Epithelial cell of proximal tubule (primary cell): Measurements from ENCODE around the gene ACAD11. TPM values are rescaled to one million over a fixed set of nuclear protein-coding genes. Genes with fewer than 3 reads are reported as not detected.
"Not testable (repeated sequence)": the region's sequence is repeated elsewhere in the genome, so short reads cannot be mapped to it uniquely, and the experiment has no call there.

Source experiments
- DNase-seq: peaks from one replicate; pipeline ENCODE4 v3.0.0-alpha.2; 2011; ENCODE audit warnings: low read depth
- H3K4me3 ChIP-seq: 2 replicates; pipeline ENCODE4 v1.5.1; 2011; ENCODE audit warnings: low read depth, mild to moderate bottlenecking, low read length
- CTCF ChIP-seq: conservative IDR thresholded peaks from 2 replicates; pipeline ENCODE4 v1.5.1; 2012; ENCODE audit warnings: low read depth, mild to moderate bottlenecking, low read length
- total RNA-seq: library from RNA; depleted of rRNA; stranded (reverse); fragments of >200 nt; gene quantifications from 2 replicates; pipeline ENCODE4 v1.2.3, GENCODE V29; 2015

Gene ACAD11
- total RNA-seq, 1 donor from 2014 or later, result 18.6 TPM

DNA sequence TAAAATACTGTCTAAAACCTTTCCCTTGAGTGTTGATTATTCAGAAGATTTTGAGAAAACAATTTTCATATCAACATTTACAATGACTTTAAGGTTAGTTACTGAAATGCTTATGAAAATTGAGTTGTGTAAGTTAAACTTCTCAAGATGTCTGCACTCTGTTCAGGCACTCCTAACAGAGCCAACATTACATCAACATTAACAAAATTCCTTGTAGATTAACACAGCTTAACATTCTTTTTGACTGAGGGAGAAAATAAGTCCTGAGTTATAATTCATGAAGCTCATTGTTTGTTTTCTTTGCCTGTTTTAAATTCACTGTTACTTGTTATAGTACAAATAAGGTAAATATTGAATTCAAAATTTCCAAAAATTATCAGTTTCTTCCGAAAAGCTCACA is 53.5 kb downstream of the ACAD11 start:
- no peak for DNase-seq
- no peak overlapping the region for H3K4me3 ChIP-seq
- TF ChIP-seq CTCF, result no peak

- DNase-seq, result no peak
- no peak overlapping the region for H3K4me3 ChIP-seq
- no peak for TF ChIP-seq CTCF
Measured at GRCh38 chr3:132605374-132605792, 54.2 kb downstream of the ACAD11 start.

DNA sequence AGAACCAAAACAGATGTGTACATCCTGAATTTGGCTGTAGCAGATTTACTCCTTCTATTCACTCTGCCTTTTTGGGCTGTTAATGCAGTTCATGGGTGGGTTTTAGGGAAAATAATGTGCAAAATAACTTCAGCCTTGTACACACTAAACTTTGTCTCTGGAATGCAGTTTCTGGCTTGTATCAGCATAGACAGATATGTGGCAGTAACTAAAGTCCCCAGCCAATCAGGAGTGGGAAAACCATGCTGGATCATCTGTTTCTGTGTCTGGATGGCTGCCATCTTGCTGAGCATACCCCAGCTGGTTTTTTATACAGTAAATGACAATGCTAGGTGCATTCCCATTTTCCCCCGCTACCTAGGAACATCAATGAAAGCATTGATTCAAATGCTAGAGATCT is 59.0 kb downstream of the ACAD11 start:
- DNase-seq, H3K4me3 ChIP-seq: not testable (repeated sequence)

DNA sequence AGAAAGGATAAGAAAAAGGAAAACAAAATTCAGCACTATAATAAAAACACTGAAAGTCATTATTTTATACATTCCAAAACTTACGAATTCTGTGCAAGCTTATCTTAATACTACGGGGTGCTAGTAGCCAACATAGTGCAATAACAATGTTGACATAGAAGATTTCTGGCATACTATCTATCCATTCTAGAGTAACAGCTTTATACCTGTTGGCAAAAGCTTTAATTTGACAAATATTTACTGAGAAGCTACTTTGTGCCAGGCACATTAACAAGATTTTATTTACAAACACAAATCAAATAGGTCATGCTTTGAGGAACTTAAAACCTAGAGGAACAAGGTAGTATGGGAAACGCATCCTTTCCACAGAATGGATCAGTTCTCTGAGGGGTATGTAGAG is 61.4 kb downstream of the ACAD11 start:
- H3K4me3 ChIP-seq, result no peak overlapping the region

GRCh38 chr3:132597660-132598059 is 61.9 kb downstream of the ACAD11 start:
- no peak for DNase-seq
- no peak for TF ChIP-seq CTCF
- H3K4me3 ChIP-seq, result peak overlapping the region; percentile 2

More for the DNA sequence above, 61.4 kb downstream of the ACAD11 start:
- DNase-seq, result no peak
- no peak for TF ChIP-seq CTCF

DNA sequence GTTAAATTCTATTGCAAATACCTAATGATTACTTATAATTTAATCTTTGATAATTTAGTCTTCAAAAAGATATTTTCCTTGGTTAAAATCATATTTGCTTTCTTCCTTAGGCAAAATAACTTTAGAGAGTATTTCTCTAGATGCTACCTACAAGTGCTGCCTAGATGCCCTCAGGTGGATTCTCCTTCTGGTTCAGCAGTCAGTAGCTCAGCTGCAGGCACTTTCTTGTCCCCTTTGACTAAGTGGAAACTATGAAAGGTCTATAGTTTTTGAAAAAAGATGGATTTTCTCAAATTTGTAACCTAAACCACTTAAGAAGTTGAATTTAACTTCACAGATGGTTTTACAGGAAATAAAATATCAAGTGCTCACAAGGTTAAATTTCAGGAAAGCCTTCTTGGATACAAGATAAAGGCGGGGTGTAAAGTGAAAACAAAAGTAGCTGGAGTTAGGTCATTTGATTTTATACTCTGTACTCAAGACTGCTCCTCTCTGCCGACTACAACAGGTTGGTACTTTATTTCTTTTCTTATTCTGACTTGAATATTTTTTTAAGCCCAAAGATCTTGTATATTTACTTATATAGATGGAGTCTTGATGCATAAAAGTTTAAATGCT is 62.7 kb downstream of the ACAD11 start, which contains the start of gene ACKR4:
Gene ACKR4, plus strand, starts transcription at position 455 of the 618 bp plus-strand sequence. CDS start 3,128 bp downstream, outside the sequence.
- no peak for DNase-seq
- TF ChIP-seq CTCF, result no peak
- H3K4me3 ChIP-seq, result peak within 1 kb of the TSS; percentile 2

- DNase-seq, result no peak
- H3K4me3 ChIP-seq, result no peak overlapping the region
- no peak for TF ChIP-seq CTCF
Measured at GRCh38 chr3:132596326-132596725, 63.3 kb downstream of the ACAD11 start.
